Measurements from ENCODE around the gene DNAJB7. TPM values are rescaled to one million over a fixed set of nuclear protein-coding genes. Genes with fewer than 3 reads are reported as not detected.

Gene DNAJB7
- total RNA-seq, 1 donor from 2014 or later, result not detected

GRCh38 chr22:40817737-40818136, 44.2 kb downstream of the DNAJB7 start:
- no peak overlapping the region for H3K27ac Mint-ChIP-seq (ENCODE audit: unreplicated experiment)

DNA sequence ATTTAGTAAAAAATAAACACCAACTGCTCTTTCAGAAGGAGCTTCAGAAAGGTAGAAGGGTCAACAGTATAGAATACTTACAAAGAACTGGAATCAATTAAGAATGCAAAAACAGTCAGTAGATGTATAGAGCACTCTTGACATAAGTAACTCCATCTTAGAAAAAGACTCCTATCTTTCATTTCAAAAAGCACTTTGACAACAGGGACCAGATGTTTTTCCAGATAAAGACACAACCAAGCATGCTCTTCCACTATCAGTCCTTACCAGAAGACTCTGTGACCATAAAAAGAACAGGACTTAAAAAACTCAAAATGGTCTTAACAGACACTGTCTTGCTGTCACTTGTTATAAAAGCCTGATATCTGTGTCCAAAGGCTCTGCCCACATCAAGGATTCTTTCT, 48.0 kb downstream of the DNAJB7 start:
- Histone ChIP-seq H2AFZ (ENCODE audit: low read depth, low read length) (no peak overlapping the region), H3K27ac (ENCODE audit: low read depth, low read length) (no peak overlapping the region), H3K4me3 (ENCODE audit: insufficient read depth, low read depth, low read length) (no peak overlapping the region), H3K4me1 (ENCODE audit: insufficient read depth, low read length) (peaks cover 6% of the 10 kb centered on the region), H3K4me2 (ENCODE audit: low read length) (no peak overlapping the region), H3K36me3 (ENCODE audit: insufficient read depth, low read length) (no peaks in the 10 kb centered on the region), H3K9me3 (ENCODE audit: insufficient read depth, low read depth, low read length) (no peaks in the 10 kb centered on the region), H4K20me1 (ENCODE audit: insufficient read depth, low read length) (peaks cover 32% of the 10 kb centered on the region), H3K79me2 (ENCODE audit: insufficient read depth, low read length) (peaks cover 84% of the 10 kb centered on the region), H3K27me3 (ENCODE audit: insufficient read depth, low read length) (no peaks in the 10 kb centered on the region), H3K9ac (ENCODE audit: low read length) (no peak overlapping the region)
- no peak overlapping the region for H3K4me3 Mint-ChIP-seq (ENCODE audit: unreplicated experiment)
- H3K9me3 Mint-ChIP-seq (ENCODE audit: unreplicated experiment), result no peaks in the 10 kb centered on the region
- peaks cover 6% of the 10 kb centered on the region for H3K36me3 Mint-ChIP-seq (ENCODE audit: low read depth, unreplicated experiment)
- no peak for DNase-seq (ENCODE audit: low read depth)
- H3K27me3 Mint-ChIP-seq (ENCODE audit: low read depth, unreplicated experiment), result no peaks in the 10 kb centered on the region
- H3K27ac Mint-ChIP-seq (ENCODE audit: unreplicated experiment), result no peak overlapping the region
- TF ChIP-seq CTCF (IDR thresholded peaks at IDR 0.05; ENCODE audit: insufficient read depth, low read depth, low read length), result no peak
- TF ChIP-seq EZH2 (IDR thresholded peaks at IDR 0.05; ENCODE audit: insufficient read depth, low read length), result no peak
- H3K4me1 Mint-ChIP-seq (ENCODE audit: low read depth, unreplicated experiment), result peaks cover 12% of the 10 kb centered on the region
- FAIRE-seq, result no peak

More at GRCh38 chr22:40817737-40818136, 44.2 kb downstream of the DNAJB7 start:
- no peaks in the 10 kb centered on the region for H3K36me3 ChIP-seq (ENCODE audit: insufficient read depth, low read length)
- Mint-ChIP-seq H3K4me1 (ENCODE audit: low read depth, unreplicated experiment) (peaks cover 12% of the 10 kb centered on the region), H3K27me3 (ENCODE audit: low read depth, unreplicated experiment) (no peaks in the 10 kb centered on the region), H3K36me3 (ENCODE audit: low read depth, unreplicated experiment) (peaks cover 3% of the 10 kb centered on the region), H3K9me3 (ENCODE audit: unreplicated experiment) (no peaks in the 10 kb centered on the region), H3K4me3 (ENCODE audit: unreplicated experiment) (peak overlapping the region; percentile 98)
- H3K9me3 ChIP-seq (ENCODE audit: insufficient read depth, low read depth, low read length), result no peaks in the 10 kb centered on the region
- no peak overlapping the region for H3K9ac ChIP-seq (ENCODE audit: low read length)
- no peak overlapping the region for H3K27ac ChIP-seq (ENCODE audit: low read depth, low read length)
- FAIRE-seq, result no peak
- H3K4me1 ChIP-seq (ENCODE audit: insufficient read depth, low read length), result peaks cover 6% of the 10 kb centered on the region
- H4K20me1 ChIP-seq (ENCODE audit: insufficient read depth, low read length), result peaks cover 21% of the 10 kb centered on the region
- no peak overlapping the region for H2AFZ ChIP-seq (ENCODE audit: low read depth, low read length)
- TF ChIP-seq EZH2 (IDR thresholded peaks at IDR 0.05; ENCODE audit: insufficient read depth, low read length), result no peak
- no peak for TF ChIP-seq CTCF (IDR thresholded peaks at IDR 0.05; ENCODE audit: insufficient read depth, low read depth, low read length)
- peaks cover 56% of the 10 kb centered on the region for H3K79me2 ChIP-seq (ENCODE audit: insufficient read depth, low read length)
- no peaks in the 10 kb centered on the region for H3K27me3 ChIP-seq (ENCODE audit: insufficient read depth, low read length)
- DNase-seq (ENCODE audit: low read depth), result no peak
- peak overlapping the region; percentile 98 for H3K4me2 ChIP-seq (ENCODE audit: low read length)
- peak overlapping the region; percentile 97 for H3K4me3 ChIP-seq (ENCODE audit: insufficient read depth, low read depth, low read length)

Small RNAs within 50 kb of the gene (microRNA-seq; reads per million reads assigned to microRNA genes)
- 0.82 reads per million for gene MIR4766

Other genes with a start within 250 kb of the DNAJB7 start
- gene MRTFA, start 225.4 kb downstream of the DNAJB7 start, total RNA-seq, result 67.0 and 74.3 TPM in 2 replicates
- gene MCHR1, start 182.6 kb downstream of the DNAJB7 start, total RNA-seq, result 0.96 and 1.8 TPM in 2 replicates
- 24.6 and 24.8 TPM in 2 replicates for gene SLC25A17, start 42.8 kb downstream of the DNAJB7 start, total RNA-seq
- gene ST13, start 5.5 kb downstream of the DNAJB7 start, total RNA-seq, result 236 and 248 TPM in 2 replicates
- 21.8 and 24.9 TPM in 2 replicates for gene XPNPEP3, start 5.0 kb downstream of the DNAJB7 start, total RNA-seq
- gene RBX1, start 89.3 kb upstream of the DNAJB7 start, total RNA-seq, result 49.4 and 54.6 TPM in 2 replicates
- 54.4 and 64.7 TPM in 2 replicates for gene EP300, start 230.5 kb upstream of the DNAJB7 start, total RNA-seq